Measurements from ENCODE around the gene ACOT7.
"Not testable (repeated sequence)": the region's sequence is repeated elsewhere in the genome, so short reads cannot be mapped to it uniquely, and the experiment has no call there.

- not testable (repeated sequence) for TF ChIP-seq POLR2A (IDR thresholded peaks at IDR 0.05); POLR2AphosphoS5 (IDR thresholded peaks at IDR 0.05; ENCODE audit: insufficient read depth in 1 of 2, low read depth in 1 of 2)
- TF ChIP-seq, protein P1, sequence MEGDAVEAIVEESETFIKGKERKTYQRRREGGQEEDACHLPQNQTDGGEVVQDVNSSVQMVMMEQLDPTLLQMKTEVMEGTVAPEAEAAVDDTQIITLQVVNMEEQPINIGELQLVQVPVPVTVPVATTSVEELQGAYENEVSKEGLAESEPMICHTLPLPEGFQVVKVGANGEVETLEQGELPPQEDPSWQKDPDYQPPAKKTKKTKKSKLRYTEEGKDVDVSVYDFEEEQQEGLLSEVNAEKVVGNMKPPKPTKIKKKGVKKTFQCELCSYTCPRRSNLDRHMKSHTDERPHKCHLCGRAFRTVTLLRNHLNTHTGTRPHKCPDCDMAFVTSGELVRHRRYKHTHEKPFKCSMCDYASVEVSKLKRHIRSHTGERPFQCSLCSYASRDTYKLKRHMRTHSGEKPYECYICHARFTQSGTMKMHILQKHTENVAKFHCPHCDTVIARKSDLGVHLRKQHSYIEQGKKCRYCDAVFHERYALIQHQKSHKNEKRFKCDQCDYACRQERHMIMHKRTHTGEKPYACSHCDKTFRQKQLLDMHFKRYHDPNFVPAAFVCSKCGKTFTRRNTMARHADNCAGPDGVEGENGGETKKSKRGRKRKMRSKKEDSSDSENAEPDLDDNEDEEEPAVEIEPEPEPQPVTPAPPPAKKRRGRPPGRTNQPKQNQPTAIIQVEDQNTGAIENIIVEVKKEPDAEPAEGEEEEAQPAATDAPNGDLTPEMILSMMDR (IDR thresholded peaks at IDR 0.05), result peak; percentile 61 to 75 (median 74)
These were observed 30.3 kb downstream of the ACOT7 start for GRCh38 chr1:6363085-6363884.
